ENCODE measurements around the gene PCDHGC3.
A peak's percentile ranks its signal among the peaks of the same experiment; 100 is the strongest.

Gene PCDHGC3

DNA sequence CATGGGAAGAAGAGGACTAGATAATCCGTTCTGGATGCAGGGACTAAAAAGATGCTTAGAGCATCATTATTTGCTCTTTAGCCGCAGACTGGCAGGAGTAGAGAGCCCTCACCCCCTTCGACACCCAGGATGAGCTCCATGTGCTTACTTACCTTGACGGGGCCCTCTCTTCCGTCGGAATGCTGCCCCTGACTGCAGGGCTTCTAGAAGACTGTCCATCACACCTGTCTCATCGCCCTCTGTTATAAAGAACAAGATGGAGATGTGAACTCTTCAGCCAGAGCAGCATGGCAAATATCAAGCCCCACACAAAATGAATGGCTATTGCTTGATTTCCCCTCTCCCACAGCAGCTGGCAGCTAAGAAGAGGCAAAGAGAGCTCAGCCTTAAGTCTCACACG lies 48.2 kb downstream of the PCDHGC3 start:
- H2BK15ac ChIP-seq (ENCODE audit: low read depth, poor library complexity, severe bottlenecking) = no peak overlapping the region

DNA sequence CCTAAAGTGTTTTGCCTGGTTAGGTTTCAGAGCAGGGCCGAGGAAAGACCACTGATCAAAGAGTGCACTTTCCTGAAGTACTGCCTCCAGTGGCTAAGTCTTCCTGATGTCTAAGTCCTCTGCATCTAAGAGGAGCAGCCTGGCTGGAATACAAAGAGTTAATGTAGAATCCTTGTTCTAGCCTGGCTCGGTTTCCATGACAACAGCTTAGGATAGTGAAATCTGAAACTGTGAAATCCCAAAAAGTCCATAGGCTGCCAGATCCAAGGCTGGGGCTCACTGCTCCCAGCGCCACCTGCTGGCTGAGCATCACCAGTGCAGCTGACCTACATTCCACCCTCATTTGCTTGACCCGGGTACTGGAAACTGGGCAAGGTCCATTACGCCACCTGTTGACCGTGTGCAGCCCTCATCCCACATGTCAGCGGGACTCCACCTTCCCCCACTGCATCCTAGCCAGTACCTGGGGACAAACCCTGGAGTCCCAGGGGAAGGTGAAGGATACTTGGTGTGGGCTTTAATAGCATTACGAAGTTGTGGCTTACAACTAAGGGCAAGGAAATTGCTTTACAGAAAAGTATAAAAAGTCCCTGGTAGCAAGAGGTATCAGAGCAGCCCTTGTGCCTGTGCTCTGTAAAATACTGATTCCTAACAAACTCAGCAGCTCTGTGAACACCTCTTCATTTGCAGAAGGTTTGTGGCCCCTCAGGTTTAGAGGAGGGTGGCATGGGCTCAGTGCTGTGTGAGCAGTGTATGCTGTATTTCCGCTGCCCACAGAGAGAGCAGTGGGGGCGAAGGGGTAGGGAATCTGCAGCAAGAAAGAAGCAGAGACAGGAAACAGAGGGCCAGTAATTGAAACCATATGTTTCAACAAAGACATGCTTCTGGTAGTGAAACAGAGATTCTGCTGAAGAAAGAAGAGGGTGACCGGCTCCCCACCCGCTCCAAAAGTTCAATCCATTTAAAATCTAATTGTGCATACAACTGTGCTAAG lies 49.1 kb downstream of the PCDHGC3 start:
- Histone ChIP-seq H3K9ac (ENCODE audit: low read length) (peak overlapping the region; percentile 85), H3K4me1 (ENCODE audit: control insufficient read depth, insufficient read depth, low read depth, low read length) (peaks cover 20% of the 10 kb centered on the region), H2BK12ac (ENCODE audit: low read length in 2 of 2) (peak overlapping the region; percentile 51 to 69), H4K8ac (ENCODE audit: low read length) (no peak overlapping the region), H3K4ac (ENCODE audit: low read depth in 1 of 2, low read length in 2 of 2) (peak overlapping the region; percentile 37 to 79), H2BK120ac (ENCODE audit: low read depth, low read length) (no peak overlapping the region), H3K9me3 (ENCODE audit: control insufficient read depth, low read length) (no peaks in the 10 kb centered on the region), H3K4me3 (ENCODE audit: insufficient read depth in 1 of 2, low read depth in 1 of 2, low read length in 2 of 2) (peak overlapping the region in 1 of 2 experiments; percentile 65), H2AK5ac (ENCODE audit: low read length, severe bottlenecking) (peak overlapping the region; percentile 49), H2BK5ac (ENCODE audit: low read depth, low read length, poor library complexity, severe bottlenecking) (peak overlapping the region; percentile 3), H4K91ac (ENCODE audit: low read length) (peak overlapping the region; percentile 75), H3K36me3 (ENCODE audit: control insufficient read depth in 1 of 2, insufficient read depth in 2 of 2, low read depth in 1 of 2, low read length in 2 of 2) (peaks cover 18 to 36% of the 10 kb centered on the region in 2 experiments), H3K79me1 (replicated peaks; ENCODE audit: low read length, poor library complexity, severe bottlenecking) (peaks cover 10% of the 10 kb centered on the region), H2BK15ac (ENCODE audit: low read depth, poor library complexity, severe bottlenecking) (peak overlapping the region; percentile 19), H3K4me2 (ENCODE audit: low read length, poor library complexity, severe bottlenecking) (no peak overlapping the region), H3K27me3 (ENCODE audit: control insufficient read depth in 1 of 2, insufficient read depth in 1 of 2, low read length in 2 of 2) (no peaks in the 10 kb centered on the region), H3K14ac (ENCODE audit: low read length in 2 of 2) (peak overlapping the region in 1 of 2 experiments; percentile 53), H3K18ac (ENCODE audit: low read depth in 1 of 2, low read length in 2 of 2) (peak overlapping the region in 1 of 2 experiments; percentile 85), H2AFZ (ENCODE audit: low read depth, low read length) (no peak overlapping the region), H3K23ac (ENCODE audit: low read length in 2 of 2) (no peak overlapping the region), H3K27ac (ENCODE audit: low read length, poor library complexity, severe bottlenecking) (peak overlapping the region; percentile 85)
- peak; percentile 98 for DNase-seq
- WGBS = 25% methylated on average over 9 of the region's 12 CpGs

More for the DNA sequence above, 48.2 kb downstream of the PCDHGC3 start:
- H3K9me3 ChIP-seq (ENCODE audit: control insufficient read depth, low read length) = no peaks in the 10 kb centered on the region
- H2AFZ ChIP-seq (ENCODE audit: low read depth, low read length) = no peak overlapping the region
- no peak overlapping the region for H2BK120ac ChIP-seq (ENCODE audit: low read depth, low read length)
- H3K14ac ChIP-seq (ENCODE audit: low read length in 2 of 2) = peak overlapping the region in 1 of 2 experiments; percentile 44
- H3K79me1 ChIP-seq (replicated peaks; ENCODE audit: low read length, poor library complexity, severe bottlenecking) = peaks cover 14% of the 10 kb centered on the region
- no peak overlapping the region for H4K8ac ChIP-seq (ENCODE audit: low read length)
- peak overlapping the region; percentile 85 for H3K9ac ChIP-seq (ENCODE audit: low read length)
- peak overlapping the region in 1 of 2 experiments; percentile 65 for H3K4me3 ChIP-seq (ENCODE audit: insufficient read depth in 1 of 2, low read depth in 1 of 2, low read length in 2 of 2)
- no peaks in the 10 kb centered on the region for H3K27me3 ChIP-seq (ENCODE audit: control insufficient read depth in 1 of 2, insufficient read depth in 1 of 2, low read length in 2 of 2)
- H4K91ac ChIP-seq (ENCODE audit: low read length) = peak overlapping the region; percentile 6
- peaks cover 16% of the 10 kb centered on the region for H3K4me1 ChIP-seq (ENCODE audit: control insufficient read depth, insufficient read depth, low read depth, low read length)
- peak overlapping the region; percentile 61 to 72 for H3K18ac ChIP-seq (ENCODE audit: low read depth in 1 of 2, low read length in 2 of 2)
- H3K4ac ChIP-seq (ENCODE audit: low read depth in 1 of 2, low read length in 2 of 2) = peak overlapping the region; percentile 66 to 90
- peak overlapping the region; percentile 15 for H2AK5ac ChIP-seq (ENCODE audit: low read length, severe bottlenecking)
- WGBS = 91% methylated on average over 8 of the region's 8 CpGs
- no peak overlapping the region for H3K23ac ChIP-seq (ENCODE audit: low read length in 2 of 2)
- H3K27ac ChIP-seq (ENCODE audit: low read length, poor library complexity, severe bottlenecking) = peak overlapping the region; percentile 33
- peak overlapping the region; percentile 69 to 93 for H2BK12ac ChIP-seq (ENCODE audit: low read length in 2 of 2)
- H3K36me3 ChIP-seq (ENCODE audit: control insufficient read depth in 1 of 2, insufficient read depth in 2 of 2, low read depth in 1 of 2, low read length in 2 of 2) = peaks cover 13 to 44% of the 10 kb centered on the region in 2 experiments
- no peak overlapping the region for H3K4me2 ChIP-seq (ENCODE audit: low read length, poor library complexity, severe bottlenecking)
- no peak overlapping the region for H2BK5ac ChIP-seq (ENCODE audit: low read depth, low read length, poor library complexity, severe bottlenecking)
- DNase-seq = no peak

GRCh38 chr5:141525653-141526052 lies 49.9 kb downstream of the PCDHGC3 start:
- Histone ChIP-seq H3K27ac (ENCODE audit: low read length, poor library complexity, severe bottlenecking) (peak overlapping the region; percentile 85), H2BK12ac (ENCODE audit: low read length in 2 of 2) (peak overlapping the region in 1 of 2 experiments; percentile 81), H2BK5ac (ENCODE audit: low read depth, low read length, poor library complexity, severe bottlenecking) (no peak overlapping the region), H3K4me1 (ENCODE audit: control insufficient read depth, insufficient read depth, low read depth, low read length) (peaks cover 19% of the 10 kb centered on the region), H3K4me2 (ENCODE audit: low read length, poor library complexity, severe bottlenecking) (no peak overlapping the region), H3K4me3 (ENCODE audit: insufficient read depth in 1 of 2, low read depth in 1 of 2, low read length in 2 of 2) (peak overlapping the region in 1 of 2 experiments; percentile 29), H3K79me1 (replicated peaks; ENCODE audit: low read length, poor library complexity, severe bottlenecking) (peaks cover 10% of the 10 kb centered on the region), H3K23ac (ENCODE audit: low read length in 2 of 2) (no peak overlapping the region), H3K27me3 (ENCODE audit: control insufficient read depth in 1 of 2, insufficient read depth in 1 of 2, low read length in 2 of 2) (no peaks in the 10 kb centered on the region), H2AK5ac (ENCODE audit: low read length, severe bottlenecking) (no peak overlapping the region), H4K8ac (ENCODE audit: low read length) (peak overlapping the region; percentile 3), H3K9me3 (ENCODE audit: control insufficient read depth, low read length) (no peaks in the 10 kb centered on the region), H2BK15ac (ENCODE audit: low read depth, poor library complexity, severe bottlenecking) (no peak overlapping the region), H4K91ac (ENCODE audit: low read length) (no peak overlapping the region), H3K9ac (ENCODE audit: low read length) (peak overlapping the region; percentile 74), H3K14ac (ENCODE audit: low read length in 2 of 2) (no peak overlapping the region), H3K18ac (ENCODE audit: low read depth in 1 of 2, low read length in 2 of 2) (peak overlapping the region in 1 of 2 experiments; percentile 24), H3K4ac (ENCODE audit: low read depth in 1 of 2, low read length in 2 of 2) (peak overlapping the region in 1 of 2 experiments; percentile 17), H3K36me3 (ENCODE audit: control insufficient read depth in 1 of 2, insufficient read depth in 2 of 2, low read depth in 1 of 2, low read length in 2 of 2) (peaks cover 18 to 36% of the 10 kb centered on the region in 2 experiments), H2AFZ (ENCODE audit: low read depth, low read length) (no peak overlapping the region), H2BK120ac (ENCODE audit: low read depth, low read length) (no peak overlapping the region)
- DNase-seq = no peak
- 78% methylated on average over 6 of the region's 7 CpGs for WGBS

DNA sequence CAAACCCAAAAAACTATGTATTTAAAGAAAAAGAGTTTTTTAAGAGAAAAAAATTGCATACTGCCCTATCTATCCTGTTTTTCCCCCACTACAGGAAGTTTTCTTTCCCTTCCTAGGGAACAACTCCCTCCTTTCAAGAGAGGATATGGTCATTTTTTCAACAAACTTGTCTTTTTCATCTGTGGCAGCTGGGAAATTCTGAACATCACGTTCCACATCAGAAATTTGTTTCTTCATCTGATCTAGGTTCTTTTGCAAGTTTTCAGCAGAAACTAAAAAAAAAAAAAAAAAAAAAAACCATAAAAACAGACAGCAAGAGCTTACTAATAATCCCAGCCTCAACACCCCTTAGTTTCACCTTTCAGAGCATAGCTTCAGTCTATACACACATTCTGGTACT lies 51.7 kb downstream of the PCDHGC3 start:
- no peak overlapping the region for H2AK5ac ChIP-seq (ENCODE audit: low read length, severe bottlenecking)
- WGBS = 77% methylated on average over 1 of the region's 1 CpG
- H3K4me1 ChIP-seq (ENCODE audit: control insufficient read depth, insufficient read depth, low read depth, low read length) = peaks cover 18% of the 10 kb centered on the region
- no peak overlapping the region for H3K27ac ChIP-seq (ENCODE audit: low read length, poor library complexity, severe bottlenecking)
- H2BK15ac ChIP-seq (ENCODE audit: low read depth, poor library complexity, severe bottlenecking) = no peak overlapping the region
- no peak overlapping the region for H3K4me3 ChIP-seq (ENCODE audit: insufficient read depth in 1 of 2, low read depth in 1 of 2, low read length in 2 of 2)
- H4K8ac ChIP-seq (ENCODE audit: low read length) = no peak overlapping the region
- no peak overlapping the region for H3K4me2 ChIP-seq (ENCODE audit: low read length, poor library complexity, severe bottlenecking)
- peaks cover 18 to 36% of the 10 kb centered on the region in 2 experiments for H3K36me3 ChIP-seq (ENCODE audit: control insufficient read depth in 1 of 2, insufficient read depth in 2 of 2, low read depth in 1 of 2, low read length in 2 of 2)
- H3K79me1 ChIP-seq (replicated peaks; ENCODE audit: low read length, poor library complexity, severe bottlenecking) = peaks cover 12% of the 10 kb centered on the region
- no peak overlapping the region for H2BK12ac ChIP-seq (ENCODE audit: low read length in 2 of 2)
- H3K27me3 ChIP-seq (ENCODE audit: control insufficient read depth in 1 of 2, insufficient read depth in 1 of 2, low read length in 2 of 2) = no peaks in the 10 kb centered on the region
- DNase-seq = no peak
- H2BK120ac ChIP-seq (ENCODE audit: low read depth, low read length) = no peak overlapping the region
- H3K23ac ChIP-seq (ENCODE audit: low read length in 2 of 2) = no peak overlapping the region
- no peaks in the 10 kb centered on the region for H3K9me3 ChIP-seq (ENCODE audit: control insufficient read depth, low read length)
- no peak overlapping the region for H3K4ac ChIP-seq (ENCODE audit: low read depth in 1 of 2, low read length in 2 of 2)
- no peak overlapping the region for H2BK5ac ChIP-seq (ENCODE audit: low read depth, low read length, poor library complexity, severe bottlenecking)
- H3K9ac ChIP-seq (ENCODE audit: low read length) = peak overlapping the region; percentile 73
- H4K91ac ChIP-seq (ENCODE audit: low read length) = no peak overlapping the region
- no peak overlapping the region for H2AFZ ChIP-seq (ENCODE audit: low read depth, low read length)
- no peak overlapping the region for H3K14ac ChIP-seq (ENCODE audit: low read length in 2 of 2)
- no peak overlapping the region for H3K18ac ChIP-seq (ENCODE audit: low read depth in 1 of 2, low read length in 2 of 2)

All from mesenchymal stem cell (in vitro differentiated cells and primary cell).